Central memory CD8-positive, alpha-beta T cell (primary cell): ENCODE measurements around the gene SAMD14.
A peak's percentile ranks its signal among the peaks of the same experiment; 100 is the strongest.

Experiments used
- ATAC-seq: fragments of 150-1000 bp; cut with Tn5 transposase; replicated peaks from 2 replicates; pipeline ENCODE4 v1.10.0; 2022; ENCODE audit warnings: mild to moderate bottlenecking, moderate FRiP score, moderate number of reproducible peaks; ENCODE audit not compliant: poor library complexity, severe bottlenecking; ENCODE audit errors: extremely low read depth
- DNase-seq, 2 donors: peaks; one replicate each; pipeline ENCODE4 v3.0.0; 2021; ENCODE audit warnings: low spot score in 2 of 2
- H3K27ac Mint-ChIP-seq: one replicate; pipeline ENCODE4 v1.8.0; 2022; ENCODE audit warnings: low read depth, mild to moderate bottlenecking, moderate library complexity, mixed read lengths
- H3K27me3 Mint-ChIP-seq: one replicate; pipeline ENCODE4 v1.8.0; 2022; ENCODE audit warnings: mixed read lengths
- H3K36me3 Mint-ChIP-seq: one replicate; pipeline ENCODE4 v1.8.0; 2022; ENCODE audit warnings: mild to moderate bottlenecking, moderate library complexity, mixed read lengths; ENCODE audit not compliant: insufficient read depth
- H3K4me1 Mint-ChIP-seq: one replicate; pipeline ENCODE4 v1.8.0; 2022; ENCODE audit warnings: mixed read lengths
- H3K4me3 Mint-ChIP-seq: one replicate; pipeline ENCODE4 v1.8.0; 2022; ENCODE audit warnings: mild to moderate bottlenecking, moderate library complexity, mixed read lengths
- H3K9me3 Mint-ChIP-seq: one replicate; pipeline ENCODE4 v1.8.0; 2022; ENCODE audit warnings: mixed read lengths

The SAMD14 gene

DNA sequence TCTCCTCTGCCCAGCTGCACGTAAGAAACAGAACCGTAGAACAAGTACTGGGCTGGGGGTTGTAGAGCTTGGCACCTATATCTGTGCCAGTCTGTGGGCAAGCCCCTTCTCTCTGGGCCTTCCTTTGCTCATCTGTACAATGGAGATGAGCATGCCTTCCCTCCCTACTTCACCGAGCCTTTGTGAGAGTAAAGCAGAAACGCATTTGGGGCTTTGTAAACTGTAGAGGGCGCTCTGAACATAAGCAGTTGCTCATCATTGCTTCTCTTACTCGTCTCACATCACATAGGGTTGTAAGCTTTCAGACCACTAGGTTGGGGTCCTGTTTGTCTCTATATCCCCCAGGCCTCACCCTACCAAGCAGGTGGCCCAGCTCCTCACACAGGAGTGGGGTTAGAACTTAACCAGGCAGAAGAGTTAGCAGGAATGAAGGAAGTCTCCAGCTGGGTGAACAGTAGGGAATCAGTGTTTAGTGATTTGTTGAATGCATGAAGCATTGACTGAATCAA is 15.1 kb downstream of the SAMD14 start:
- Mint-ChIP-seq H3K4me3 (no peak overlapping the region), H3K27ac (no peak overlapping the region), H3K9me3 (no peaks in the 10 kb centered on the region), H3K4me1 (peaks cover 15% of the 10 kb centered on the region), H3K36me3 (peaks cover 2% of the 10 kb centered on the region), H3K27me3 (peaks cover 54% of the 10 kb centered on the region)
- DNase-seq: no peak
- peak; percentile 39 for ATAC-seq

GRCh38 chr17:50114401-50114800 is 15.6 kb downstream of the SAMD14 start:
- DNase-seq: no peak
- ATAC-seq: no peak
- Mint-ChIP-seq H3K9me3 (no peaks in the 10 kb centered on the region), H3K4me3 (no peak overlapping the region), H3K27me3 (peaks cover 49% of the 10 kb centered on the region), H3K4me1 (peaks cover 15% of the 10 kb centered on the region), H3K27ac (no peak overlapping the region), H3K36me3 (peaks cover 2% of the 10 kb centered on the region)

DNA sequence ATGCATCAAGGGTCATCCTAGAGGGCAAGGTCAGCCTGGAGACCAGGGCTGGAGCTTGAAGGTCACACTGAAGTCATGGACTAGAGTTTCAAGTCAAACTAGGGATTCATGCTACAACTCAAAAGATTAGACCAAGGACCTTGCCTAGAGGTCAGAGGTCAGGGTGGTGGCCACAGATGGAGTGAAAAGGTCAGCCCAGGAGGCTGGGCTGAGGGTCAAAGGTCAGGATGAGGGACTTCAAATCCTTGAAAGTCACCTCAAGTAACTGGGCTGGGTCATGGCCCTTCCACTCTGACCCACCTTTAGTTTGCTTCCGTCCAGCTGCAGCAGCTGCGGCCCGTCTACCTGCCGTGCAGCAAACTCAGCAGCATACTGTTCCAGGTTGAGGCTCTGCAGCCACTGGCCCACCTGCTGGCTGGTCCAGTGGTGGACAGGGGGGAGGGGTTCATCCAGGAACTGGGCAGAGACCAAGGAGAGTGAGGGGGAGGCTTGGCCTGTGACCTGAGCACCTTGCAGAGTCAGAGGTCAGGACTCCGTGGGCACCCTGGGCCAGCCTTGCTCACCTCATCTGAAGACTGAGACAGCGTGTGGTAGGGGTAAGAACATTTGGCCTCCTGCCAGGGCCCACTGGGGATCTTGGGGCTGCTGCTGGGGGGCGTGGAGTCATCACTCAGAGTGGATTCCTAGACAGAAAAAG is 16.2 kb downstream of the SAMD14 start:
- ATAC-seq (no peak), DNase-seq (no peak)
- peaks cover 15% of the 10 kb centered on the region for H3K4me1 Mint-ChIP-seq
- H3K36me3 Mint-ChIP-seq: peaks cover 2% of the 10 kb centered on the region
- H3K9me3 Mint-ChIP-seq: no peaks in the 10 kb centered on the region
- peaks cover 43% of the 10 kb centered on the region for H3K27me3 Mint-ChIP-seq
- no peak overlapping the region for H3K4me3 Mint-ChIP-seq
- H3K27ac Mint-ChIP-seq: no peak overlapping the region

- no peak for DNase-seq
- no peak overlapping the region for H3K27ac Mint-ChIP-seq
Measured at GRCh38 chr17:50112694-50113093, 17.3 kb downstream of the SAMD14 start.

GRCh38 chr17:50111673-50112655 is 18.0 kb downstream of the SAMD14 start:
- H3K9me3 Mint-ChIP-seq: no peaks in the 10 kb centered on the region
- no peak for ATAC-seq
- no peak overlapping the region for H3K27ac Mint-ChIP-seq
- DNase-seq: no peak
- no peak overlapping the region for H3K4me3 Mint-ChIP-seq
- H3K4me1 Mint-ChIP-seq: peaks cover 12% of the 10 kb centered on the region
- peaks cover 2% of the 10 kb centered on the region for H3K36me3 Mint-ChIP-seq
- H3K27me3 Mint-ChIP-seq: peaks cover 25% of the 10 kb centered on the region

More at GRCh38 chr17:50112694-50113093, 17.3 kb downstream of the SAMD14 start:
- Mint-ChIP-seq H3K4me1 (peaks cover 15% of the 10 kb centered on the region), H3K36me3 (peaks cover 2% of the 10 kb centered on the region), H3K9me3 (no peaks in the 10 kb centered on the region), H3K27me3 (peaks cover 32% of the 10 kb centered on the region), H3K4me3 (no peak overlapping the region)
- ATAC-seq: no peak

DNA sequence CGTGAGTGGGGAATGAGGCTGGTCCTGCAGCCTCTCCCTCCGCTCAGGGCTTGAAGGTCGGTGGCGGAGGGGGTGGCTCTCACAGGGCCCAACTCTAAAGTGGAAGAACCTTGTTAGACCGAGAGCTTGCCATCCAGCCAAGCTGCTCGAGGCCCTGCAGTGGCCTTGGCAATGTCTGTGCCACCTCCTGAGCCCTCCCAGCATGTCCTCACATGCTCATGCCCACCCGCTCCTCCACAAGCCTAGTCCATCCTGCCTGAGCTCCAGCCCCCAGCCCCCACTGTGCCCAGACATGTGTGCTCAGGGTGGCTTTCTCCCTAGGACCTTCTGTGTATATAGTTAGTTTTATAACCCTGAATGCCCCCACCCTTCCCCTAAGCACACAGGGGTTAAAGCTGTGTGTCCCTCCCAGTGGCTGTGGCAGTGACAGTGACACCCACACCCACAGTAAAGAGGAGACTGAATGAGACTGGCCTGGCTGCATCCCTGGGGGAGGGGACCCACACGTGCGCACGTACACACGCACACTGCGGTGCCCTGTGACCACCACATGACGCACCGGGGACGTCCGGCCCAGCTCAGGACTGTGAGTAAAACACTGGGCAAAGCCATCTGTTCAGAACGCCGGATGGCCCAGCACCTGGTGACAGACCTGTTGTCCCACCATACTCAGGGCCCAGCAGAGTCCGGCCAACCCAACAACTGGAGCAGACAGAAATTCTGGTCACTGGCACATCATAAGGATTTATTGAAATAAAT is 19.2 kb downstream of the SAMD14 start:
- peaks cover 9% of the 10 kb centered on the region for H3K4me1 Mint-ChIP-seq
- ATAC-seq (no peak), DNase-seq (no peak)
- H3K27ac Mint-ChIP-seq: no peak overlapping the region
- peaks cover 13% of the 10 kb centered on the region for H3K27me3 Mint-ChIP-seq
- H3K4me3 Mint-ChIP-seq: no peak overlapping the region
- H3K9me3 Mint-ChIP-seq: no peaks in the 10 kb centered on the region
- H3K36me3 Mint-ChIP-seq: peaks cover 4% of the 10 kb centered on the region

DNA sequence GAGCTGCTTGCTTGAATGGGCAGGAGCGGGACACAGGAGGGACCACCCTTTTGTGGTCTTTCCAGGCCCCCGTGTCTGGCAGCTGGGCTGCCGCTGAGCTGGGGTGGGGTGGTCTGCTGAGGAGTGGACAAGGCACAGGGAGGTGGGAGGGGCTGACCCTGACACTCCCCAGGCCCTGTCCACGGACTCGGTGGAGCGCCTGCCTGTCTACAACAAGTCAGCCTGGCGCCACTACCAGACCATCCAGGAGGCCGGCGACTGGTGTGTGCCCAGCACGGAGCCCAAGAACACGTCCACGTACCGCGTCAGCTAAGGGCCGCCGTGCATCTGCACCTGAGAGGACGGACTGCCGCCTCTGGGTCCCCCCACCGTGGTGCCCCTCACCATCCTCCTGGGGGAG is 20.2 kb downstream of the SAMD14 start:
- Mint-ChIP-seq H3K27ac (no peak overlapping the region), H3K9me3 (no peaks in the 10 kb centered on the region), H3K4me1 (peaks cover 8% of the 10 kb centered on the region), H3K4me3 (no peak overlapping the region), H3K36me3 (peaks cover 7% of the 10 kb centered on the region), H3K27me3 (peaks cover 3% of the 10 kb centered on the region)
- DNase-seq: no peak
- no peak for ATAC-seq

- Mint-ChIP-seq H3K4me3 (no peak overlapping the region), H3K36me3 (peaks cover 7% of the 10 kb centered on the region), H3K4me1 (peaks cover 5% of the 10 kb centered on the region), H3K27me3 (no peaks in the 10 kb centered on the region), H3K9me3 (no peaks in the 10 kb centered on the region), H3K27ac (no peak overlapping the region)
- ATAC-seq (no peak), DNase-seq (no peak)
Measured at GRCh38 chr17:50109207-50109606, 20.8 kb downstream of the SAMD14 start.

DNA sequence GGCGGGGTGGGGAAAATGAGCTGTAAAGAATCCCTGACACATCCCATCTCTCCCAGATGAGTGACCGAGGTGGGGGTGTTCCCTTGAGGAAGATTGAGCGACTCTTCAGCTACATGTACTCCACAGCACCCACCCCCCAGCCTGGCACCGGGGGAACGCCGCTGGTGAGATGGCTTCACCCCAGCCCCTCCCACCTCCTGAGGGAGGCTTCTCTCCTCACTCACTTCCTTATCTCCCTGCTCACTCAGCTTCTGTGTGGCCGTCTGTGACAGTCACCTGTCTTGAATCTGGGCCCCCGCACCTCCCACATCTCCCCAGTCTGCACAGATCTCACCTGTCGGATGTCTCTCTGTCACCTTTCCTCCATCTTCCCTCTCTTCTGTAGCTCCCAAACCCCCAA is 21.4 kb downstream of the SAMD14 start:
- H3K4me3 Mint-ChIP-seq: no peak overlapping the region
- no peaks in the 10 kb centered on the region for H3K27me3 Mint-ChIP-seq
- peaks cover 7% of the 10 kb centered on the region for H3K36me3 Mint-ChIP-seq
- H3K27ac Mint-ChIP-seq: no peak overlapping the region
- peaks cover 5% of the 10 kb centered on the region for H3K4me1 Mint-ChIP-seq
- no peak for DNase-seq
- ATAC-seq: no peak
- H3K9me3 Mint-ChIP-seq: no peaks in the 10 kb centered on the region

GRCh38 chr17:50107790-50108414 is 22.1 kb downstream of the SAMD14 start:
- no peaks in the 10 kb centered on the region for H3K27me3 Mint-ChIP-seq
- H3K4me3 Mint-ChIP-seq: no peak overlapping the region
- H3K27ac Mint-ChIP-seq: no peak overlapping the region
- ATAC-seq: no peak
- H3K9me3 Mint-ChIP-seq: no peaks in the 10 kb centered on the region
- H3K4me1 Mint-ChIP-seq: peaks cover 5% of the 10 kb centered on the region
- peaks cover 8% of the 10 kb centered on the region for H3K36me3 Mint-ChIP-seq
- DNase-seq: no peak

DNA sequence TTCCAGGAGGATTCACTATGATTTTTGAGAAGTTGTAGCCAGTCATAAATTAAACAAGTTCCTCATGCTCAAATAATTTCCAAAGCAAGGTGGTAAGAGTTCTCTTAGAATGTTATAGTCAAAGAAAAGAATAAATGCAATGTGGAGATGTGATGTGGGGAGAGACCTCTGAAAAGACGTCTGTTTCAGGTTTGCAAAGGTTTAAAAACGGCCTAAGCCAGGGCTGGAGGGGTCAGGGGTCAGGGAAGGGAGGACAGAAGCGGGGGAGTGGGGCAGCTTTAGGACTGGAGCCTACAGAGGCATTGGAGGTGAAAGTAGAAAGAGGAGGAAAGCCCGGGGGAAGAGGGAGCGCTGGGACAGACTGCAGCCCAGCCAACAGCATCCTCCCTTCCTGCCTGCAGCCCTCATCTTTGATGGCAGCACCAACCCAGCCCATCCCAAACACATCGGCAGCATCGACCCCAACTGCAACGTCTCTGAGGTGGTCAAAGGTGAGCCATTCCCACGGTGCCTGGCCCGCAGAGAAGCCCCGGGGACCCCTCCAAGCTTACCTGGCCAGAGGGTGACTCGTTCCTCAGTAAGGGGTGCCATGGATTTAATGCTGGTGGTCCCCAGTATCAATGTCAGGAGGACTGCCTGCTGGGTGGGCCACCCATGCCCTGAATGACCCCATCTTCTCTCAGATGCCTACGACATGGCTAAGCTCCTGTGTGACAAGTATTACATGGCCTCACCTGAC is 23.4 kb downstream of the SAMD14 start:
- Mint-ChIP-seq H3K27me3 (no peaks in the 10 kb centered on the region), H3K9me3 (no peaks in the 10 kb centered on the region), H3K27ac (no peak overlapping the region)

More for the DNA sequence above, 23.4 kb downstream of the SAMD14 start:
- Mint-ChIP-seq H3K4me1 (peaks cover 5% of the 10 kb centered on the region), H3K4me3 (no peak overlapping the region), H3K36me3 (peaks cover 8% of the 10 kb centered on the region)
- no peak for ATAC-seq
- no peak for DNase-seq
